ENCODE measurements around the gene GATA1. TPM values are rescaled to one million over a fixed set of nuclear protein-coding genes. Genes with fewer than 3 reads are reported as not detected.

GATA1 gene
- total RNA-seq = not detected

DNA sequence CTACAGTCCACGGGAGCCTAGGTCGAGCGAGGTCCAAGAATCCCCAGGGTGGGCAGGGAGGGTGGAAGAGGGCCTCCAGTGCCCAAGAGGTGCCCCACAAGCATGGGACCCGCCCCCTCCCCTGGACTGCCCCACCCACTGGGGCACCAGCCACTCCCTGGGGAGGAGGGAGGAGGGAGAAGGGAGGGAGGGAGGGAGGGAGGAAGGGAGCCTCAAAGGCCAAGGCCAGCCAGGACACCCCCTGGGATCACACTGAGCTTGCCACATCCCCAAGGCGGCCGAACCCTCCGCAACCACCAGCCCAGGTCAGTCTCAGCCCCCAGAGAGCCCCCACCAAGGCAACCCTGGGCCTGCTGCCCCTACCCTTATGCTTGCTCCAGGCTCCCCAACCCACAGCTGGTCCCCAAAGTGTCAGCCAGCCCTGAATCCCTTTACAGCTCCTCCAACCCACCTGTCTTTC, at the start of gene GATA1:
GATA1 (plus strand) TSS at position 250 of the 460 bp plus-strand sequence. CDS start 4,520 bp downstream, outside the sequence.
- Histone ChIP-seq H3K4me3 (no peak within 1 kb of the TSS), H3K36me3 (no peaks in the 10 kb centered on the region), H3K9me3 (no peaks in the 10 kb centered on the region), H3K27ac (no peak within 1 kb of the TSS), H3K4me1 (no peaks in the 10 kb centered on the region), H3K27me3 (no peaks in the 10 kb centered on the region)
- no peak for TF ChIP-seq POLR2A (IDR thresholded peaks at IDR 0.05)
- TF ChIP-seq, protein P1, sequence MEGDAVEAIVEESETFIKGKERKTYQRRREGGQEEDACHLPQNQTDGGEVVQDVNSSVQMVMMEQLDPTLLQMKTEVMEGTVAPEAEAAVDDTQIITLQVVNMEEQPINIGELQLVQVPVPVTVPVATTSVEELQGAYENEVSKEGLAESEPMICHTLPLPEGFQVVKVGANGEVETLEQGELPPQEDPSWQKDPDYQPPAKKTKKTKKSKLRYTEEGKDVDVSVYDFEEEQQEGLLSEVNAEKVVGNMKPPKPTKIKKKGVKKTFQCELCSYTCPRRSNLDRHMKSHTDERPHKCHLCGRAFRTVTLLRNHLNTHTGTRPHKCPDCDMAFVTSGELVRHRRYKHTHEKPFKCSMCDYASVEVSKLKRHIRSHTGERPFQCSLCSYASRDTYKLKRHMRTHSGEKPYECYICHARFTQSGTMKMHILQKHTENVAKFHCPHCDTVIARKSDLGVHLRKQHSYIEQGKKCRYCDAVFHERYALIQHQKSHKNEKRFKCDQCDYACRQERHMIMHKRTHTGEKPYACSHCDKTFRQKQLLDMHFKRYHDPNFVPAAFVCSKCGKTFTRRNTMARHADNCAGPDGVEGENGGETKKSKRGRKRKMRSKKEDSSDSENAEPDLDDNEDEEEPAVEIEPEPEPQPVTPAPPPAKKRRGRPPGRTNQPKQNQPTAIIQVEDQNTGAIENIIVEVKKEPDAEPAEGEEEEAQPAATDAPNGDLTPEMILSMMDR (IDR thresholded peaks at IDR 0.05) = no peak
- DNase-seq = no peak

DNA sequence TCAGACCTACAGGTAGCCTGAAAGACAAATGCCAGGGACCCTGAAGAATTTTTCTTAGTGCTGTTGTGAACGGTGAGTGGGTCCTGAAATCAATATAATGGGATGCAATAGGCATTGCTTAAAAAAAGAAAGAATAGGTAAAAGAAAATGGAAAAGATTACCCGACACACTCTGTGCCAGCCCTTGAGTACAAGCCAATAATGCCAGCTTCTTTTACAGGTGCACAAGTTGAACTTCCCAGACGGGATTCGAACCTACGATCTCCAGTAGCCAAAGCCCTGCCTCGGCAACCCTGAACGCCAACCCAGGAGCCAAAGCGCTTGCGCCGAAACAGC, 49.5 kb upstream of the GATA1 start:
- TF ChIP-seq POLR2A (IDR thresholded peaks at IDR 0.05) = no peak
- TF ChIP-seq, protein P1 (IDR thresholded peaks at IDR 0.05) = no peak
- Histone ChIP-seq H3K4me1 (no peaks in the 10 kb centered on the region), H3K9me3 (no peaks in the 10 kb centered on the region), H3K27me3 (no peaks in the 10 kb centered on the region), H3K4me3 (peak overlapping the region in 2 of 4 donors; percentile 67 to 71), H3K27ac (no peak overlapping the region), H3K36me3 (no peaks in the 10 kb centered on the region)
- DNase-seq = no peak

DNA sequence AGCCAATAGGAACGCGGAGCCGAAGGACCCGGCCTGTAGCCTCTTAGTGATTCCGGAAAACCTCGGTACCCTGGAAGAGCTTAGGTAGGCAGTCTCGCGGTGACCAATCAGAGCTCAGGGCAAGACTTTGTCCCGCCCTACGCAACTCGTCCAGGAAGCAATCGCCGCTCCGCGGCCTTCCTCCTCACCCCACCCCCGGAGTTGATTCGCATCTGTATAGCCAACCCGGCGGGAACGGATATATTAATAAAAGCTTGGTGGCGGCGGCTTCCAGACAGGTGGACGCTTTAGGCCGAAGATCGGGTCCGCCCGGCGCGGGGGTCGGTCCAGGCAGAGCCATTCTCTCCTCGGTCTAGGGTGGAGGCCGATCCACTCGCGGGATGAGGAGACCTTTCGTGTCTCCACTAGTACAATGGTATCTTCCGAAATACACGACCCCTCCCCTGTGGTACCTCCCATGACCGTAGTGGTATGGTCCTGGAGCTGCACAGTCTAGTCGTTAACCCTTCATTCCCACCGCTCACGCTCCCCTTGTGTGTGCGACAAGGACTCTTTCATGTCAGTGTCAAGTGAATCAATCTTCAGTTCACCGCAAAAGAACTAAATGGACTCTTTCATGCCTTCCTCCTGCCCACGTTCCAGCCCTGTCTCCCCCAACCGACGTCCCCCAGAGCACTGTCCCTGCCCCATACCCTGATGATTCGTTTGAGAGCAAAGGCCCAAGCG, 49.0 kb upstream of the GATA1 start:
- Histone ChIP-seq H3K9me3 (no peaks in the 10 kb centered on the region), H3K4me1 (no peaks in the 10 kb centered on the region), H3K36me3 (no peaks in the 10 kb centered on the region), H3K27ac (peak overlapping the region; percentile 72 to 96 (median 94)), H3K4me3 (peak overlapping the region; percentile 47 to 71 (median 60)), H3K27me3 (no peaks in the 10 kb centered on the region)
- peak; percentile 84 to 96 (median 87) for DNase-seq
- TF ChIP-seq POLR2A (IDR thresholded peaks at IDR 0.05) = peak; percentile 46 to 67
- TF ChIP-seq, protein P1 (IDR thresholded peaks at IDR 0.05) = no peak

DNA sequence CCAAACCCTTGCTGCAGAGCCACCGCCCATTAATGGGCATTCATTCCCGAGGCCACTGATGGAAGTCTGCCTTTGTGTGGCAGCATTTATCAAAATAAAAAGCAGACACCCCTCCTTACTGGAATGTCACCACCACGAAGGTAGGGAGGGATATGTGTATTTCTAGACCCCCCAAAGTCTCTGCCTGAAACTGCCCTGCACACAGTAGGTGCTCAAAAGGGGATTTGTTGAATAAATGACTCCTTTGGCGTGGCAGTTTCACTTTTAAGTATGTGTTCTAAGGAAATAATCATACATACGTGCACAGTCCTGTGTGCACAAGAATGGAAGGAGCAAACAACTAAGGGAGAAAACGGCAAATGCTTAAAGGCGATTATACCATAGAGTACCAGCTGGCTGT, 48.5 kb upstream of the GATA1 start:
- H3K4me3 ChIP-seq = peak overlapping the region; percentile 47 to 71 (median 60)
- no peak for TF ChIP-seq POLR2A (IDR thresholded peaks at IDR 0.05)
- TF ChIP-seq, protein P1 (IDR thresholded peaks at IDR 0.05) = no peak
- no peaks in the 10 kb centered on the region for H3K36me3 ChIP-seq

DNA sequence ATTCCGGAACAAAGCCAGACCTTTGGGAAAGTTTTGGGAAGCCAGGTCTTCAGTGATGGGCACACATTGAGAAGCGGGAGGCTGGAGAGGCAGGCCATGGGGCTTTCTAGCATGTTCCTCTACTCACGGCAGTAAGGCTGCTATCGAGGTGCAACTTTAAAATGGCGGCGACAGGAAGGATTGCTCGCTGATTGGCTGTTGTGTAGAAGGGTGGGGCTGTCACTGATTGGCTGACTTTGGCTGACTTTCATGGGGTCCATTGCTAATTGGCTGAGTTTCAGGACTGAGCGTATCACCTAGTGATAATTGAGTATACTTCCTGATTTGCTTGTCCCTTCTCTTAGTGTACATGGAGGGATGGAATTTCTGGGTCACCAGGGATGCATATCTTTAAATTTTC, 44.6 kb upstream of the GATA1 start:
- Histone ChIP-seq H3K27ac (no peak overlapping the region), H3K36me3 (no peaks in the 10 kb centered on the region), H3K9me3 (no peaks in the 10 kb centered on the region), H3K4me3 (no peak overlapping the region), H3K4me1 (no peaks in the 10 kb centered on the region), H3K27me3 (no peaks in the 10 kb centered on the region)
- TF ChIP-seq, protein P1 (IDR thresholded peaks at IDR 0.05) = no peak
- no peak for TF ChIP-seq POLR2A (IDR thresholded peaks at IDR 0.05)
- DNase-seq = no peak

More for the DNA sequence above, 48.5 kb upstream of the GATA1 start:
- Histone ChIP-seq H3K4me1 (no peaks in the 10 kb centered on the region), H3K9me3 (no peaks in the 10 kb centered on the region), H3K27ac (peak overlapping the region; percentile 72 to 96 (median 94)), H3K27me3 (no peaks in the 10 kb centered on the region)
- DNase-seq = no peak
